H1 (cell line): Measurements from ENCODE around the gene ARHGAP5. TPM values are rescaled to one million over a fixed set of nuclear protein-coding genes. Genes with fewer than 3 reads are reported as not detected.

Experiments
- CTCF ChIA-PET: fragments of 300-600 bp; sonication (Branson Sonifier 250); formaldehyde crosslinking; loops from one replicate; lab custom pipeline; 2021; ENCODE audit not compliant: partially characterized antibody; lab: Charles Lee
- POLR2A ChIA-PET: fragments of 300-600 bp; sonication (Branson Sonifier 250); formaldehyde crosslinking; loops from one replicate; lab custom pipeline; 2021; ENCODE audit warnings: inconsistent platforms; ENCODE audit not compliant: partially characterized antibody; lab: Charles Lee
- DNase-seq, 2 experiments: peaks; one replicate each; pipeline versions ENCODE4 v3.0.0 to v3.0.0-alpha.2; 2010 to 2022; ENCODE audit warnings: low spot score in 2 of 2, low read depth in 1 of 2, mixed read lengths in 1 of 2
- FAIRE-seq: peaks from 2 replicates; lab custom pipeline; 2011; peaks lifted over from hg19 to GRCh38; lab: Jason Lieb, UNC
- H2AFZ ChIP-seq: 2 replicates; pipeline ENCODE4 v1.8.1; 2012; ENCODE audit warnings: low read length, inconsistent platforms
- H2AK5ac ChIP-seq: 2 replicates; pipeline ENCODE4 v1.6.1; 2013; ENCODE audit warnings: low read depth, low read length
- H2BK120ac ChIP-seq: replicated peaks from 2 replicates; pipeline ENCODE3; 2013; ENCODE audit warnings: low read depth, low read length, inconsistent platforms
- H2BK12ac ChIP-seq: 2 replicates; pipeline ENCODE4 v1.6.1; 2013; ENCODE audit warnings: low read depth, low read length
- H2BK15ac ChIP-seq: 2 replicates; pipeline ENCODE4 v1.6.1; 2013; ENCODE audit warnings: low read length
- H2BK20ac ChIP-seq: 2 replicates; pipeline ENCODE4 v1.6.1; 2013; ENCODE audit warnings: low read length
- H2BK5ac ChIP-seq: 2 replicates; pipeline ENCODE4 v1.6.1; 2013; ENCODE audit warnings: low read depth, low read length
- H3K14ac ChIP-seq: 2 replicates; pipeline ENCODE4 v1.6.1; 2013; ENCODE audit warnings: inconsistent platforms; ENCODE audit not compliant: insufficient read length
- H3K18ac ChIP-seq: 2 replicates; pipeline ENCODE4 v1.6.1; 2013; ENCODE audit warnings: low read length; ENCODE audit errors: extremely low read depth
- H3K23ac ChIP-seq: 2 replicates; pipeline ENCODE4 v1.6.1; 2013; ENCODE audit warnings: inconsistent platforms; ENCODE audit not compliant: insufficient read length
- H3K23me2 ChIP-seq: 2 replicates; pipeline ENCODE4 v1.6.1; 2013; ENCODE audit warnings: low read depth, low read length
- H3K27ac ChIP-seq: 2 replicates; pipeline ENCODE4 v1.6.1; 2011; ENCODE audit warnings: low read depth, low read length, inconsistent platforms
- H3K27me3 ChIP-seq, 4 experiments: replicated peaks in 1 of 4; 1 replicate in 1 of 4; 2 replicates in 3 of 4; pipeline versions ENCODE4 v1.6.1 to v1.8.1; 2011 to 2013; ENCODE audit warnings: low read length in 3 of 4, mild to moderate bottlenecking in 3 of 4, inconsistent platforms in 2 of 4, mixed read lengths in 2 of 4, moderate library complexity in 1 of 4; ENCODE audit not compliant: control insufficient read depth in 3 of 4, insufficient read depth in 3 of 4; ENCODE audit errors: extremely low read depth in 1 of 4
- H3K36me3 ChIP-seq, 4 experiments: 2 replicates each; pipeline versions ENCODE4 v1.6.1 to v1.8.1; 2011 to 2013; ENCODE audit warnings: mild to moderate bottlenecking in 4 of 4, low read length in 3 of 4, moderate library complexity in 2 of 4, control low read depth in 1 of 4, inconsistent platforms in 1 of 4; ENCODE audit not compliant: insufficient read depth in 4 of 4, control insufficient read depth in 2 of 4
- H3K4ac ChIP-seq: replicated peaks from 2 replicates; pipeline ENCODE3; 2013; ENCODE audit warnings: low read length, low read depth, mixed read lengths, inconsistent platforms; ENCODE audit not compliant: insufficient read length
- H3K4me1 ChIP-seq, 4 experiments: replicated peaks in 1 of 4; 1 replicate in 1 of 4; 2 replicates in 3 of 4; pipeline versions ENCODE4 v1.6.1 to v1.8.1; 2011 to 2013; ENCODE audit warnings: low read length in 3 of 4, inconsistent platforms in 2 of 4, mixed read lengths in 1 of 4; ENCODE audit not compliant: insufficient read depth in 4 of 4, control insufficient read depth in 3 of 4
- H3K4me2 ChIP-seq, 2 experiments: 2 replicates each; pipeline versions ENCODE4 v1.6.1 to v1.8.1; 2011 to 2013; ENCODE audit warnings: low read depth in 2 of 2, low read length in 2 of 2, control low read depth in 1 of 2, inconsistent platforms in 1 of 2, mild to moderate bottlenecking in 1 of 2; ENCODE audit not compliant: insufficient read depth in 1 of 2
- H3K4me3 ChIP-seq, 4 experiments: fragments of 200-600, 300-600 bp in 1 of 4; sonication (generic), shearing (Covaris generic), sonication (Bioruptor Twin) in 1 of 4; 2 replicates each; pipeline versions ENCODE4 v1.5.1 to v1.8.1; 2011 to 2016; ENCODE audit warnings: low read length in 4 of 4, low read depth in 3 of 4, control low read depth in 2 of 4, inconsistent platforms in 2 of 4, mild to moderate bottlenecking in 2 of 4, mixed read lengths in 1 of 4, moderate library complexity in 1 of 4; ENCODE audit not compliant: insufficient read depth in 2 of 4; ENCODE audit errors: extremely low read depth in 1 of 4
- H3K56ac ChIP-seq: replicated peaks from 2 replicates; pipeline ENCODE3; 2013; ENCODE audit warnings: low read depth, mild to moderate bottlenecking, mixed read lengths, low read length, inconsistent platforms; ENCODE audit not compliant: insufficient read length
- H3K79me1 ChIP-seq: 2 replicates; pipeline ENCODE4 v1.6.1; 2013; ENCODE audit warnings: low read depth, low read length, control low read depth
- H3K79me2 ChIP-seq, 2 experiments: 2 replicates each; pipeline versions ENCODE4 v1.6.1 to v1.8.1; 2012 to 2013; ENCODE audit warnings: low read length in 2 of 2, mild to moderate bottlenecking in 2 of 2, inconsistent platforms in 1 of 2; ENCODE audit not compliant: insufficient read depth in 2 of 2, control insufficient read depth in 1 of 2
- H3K9ac ChIP-seq, 4 experiments: replicated peaks in 1 of 4; 1 replicate in 1 of 4; 2 replicates in 3 of 4; pipeline versions ENCODE4 v1.6.1 to v1.8.1; 2011 to 2013; ENCODE audit warnings: low read depth in 3 of 4, low read length in 3 of 4, control low read depth in 2 of 4, mild to moderate bottlenecking in 2 of 4, moderate library complexity in 2 of 4, inconsistent platforms in 1 of 4; ENCODE audit errors: extremely low read depth in 1 of 4
- H3K9me3 ChIP-seq, 2 experiments: 2 replicates each; pipeline versions ENCODE4 v1.6.1 to v1.8.1; 2012 to 2013; ENCODE audit warnings: mild to moderate bottlenecking in 2 of 2, moderate library complexity in 2 of 2, control low read depth in 1 of 2, inconsistent platforms in 1 of 2, low read depth in 1 of 2, low read length in 1 of 2, mixed read lengths in 1 of 2; ENCODE audit not compliant: insufficient read depth in 2 of 2
- H4K20me1 ChIP-seq, 2 experiments: replicated peaks in 1 of 2; 2 replicates each; pipeline versions ENCODE3 to v1.8.1; 2011 to 2013; ENCODE audit warnings: inconsistent platforms in 2 of 2, low read length in 2 of 2, mild to moderate bottlenecking in 1 of 2; ENCODE audit not compliant: insufficient read depth in 2 of 2, control insufficient read depth in 1 of 2
- H4K5ac ChIP-seq: 2 replicates; pipeline ENCODE4 v1.6.1; 2013; ENCODE audit warnings: low read length, low read depth, mixed read lengths, inconsistent platforms; ENCODE audit not compliant: insufficient read length
- H4K8ac ChIP-seq: 2 replicates; pipeline ENCODE4 v1.8.0; 2013; ENCODE audit warnings: mild to moderate bottlenecking, moderate library complexity, low read length, inconsistent platforms; ENCODE audit not compliant: insufficient read depth; ENCODE audit errors: extremely low read depth
- H4K91ac ChIP-seq: replicated peaks from 2 replicates; pipeline ENCODE3; 2013; ENCODE audit warnings: low read length, mixed read lengths, inconsistent platforms; ENCODE audit not compliant: insufficient read length
- CHD1 ChIP-seq: IDR thresholded peaks from 2 replicates; pipeline ENCODE4 v1.6.1; 2012; ENCODE audit warnings: low read depth, low read length, improper control_type of control experiment
- CREB1 ChIP-seq: IDR thresholded peaks from 2 replicates; pipeline ENCODE4 v1.6.1; 2012; ENCODE audit warnings: inconsistent platforms
- CTBP2 ChIP-seq: IDR thresholded peaks from 2 replicates; pipeline ENCODE4 v1.7.0; 2011; ENCODE audit warnings: borderline replicate concordance, mild to moderate bottlenecking, moderate library complexity, mixed read lengths, low read length; ENCODE audit not compliant: insufficient read depth, insufficient read length
- EP300 ChIP-seq, 2 experiments: IDR thresholded peaks; 1 replicate in 1 of 2; 2 replicates in 1 of 2; pipeline ENCODE4 v1.6.1; 2011 to 2012; ENCODE audit warnings: low read depth in 2 of 2, low read length in 2 of 2, mild to moderate bottlenecking in 2 of 2, borderline replicate concordance in 1 of 2, inconsistent platforms in 1 of 2, moderate library complexity in 1 of 2
- EZH2 ChIP-seq: fragments of 200-600 bp; sonication (generic); IDR thresholded peaks from 2 replicates; pipeline ENCODE4 v1.7.1; 2012; ENCODE audit warnings: low read depth, mild to moderate bottlenecking, moderate library complexity, low read length, inconsistent platforms; ENCODE audit not compliant: severe bottlenecking
- HDAC2 ChIP-seq, 2 experiments: fragments of 300-600 bp in 1 of 2; sonication (generic) in 1 of 2; IDR thresholded peaks; 2 replicates each; pipeline ENCODE4 v1.6.1; 2011 to 2012; ENCODE audit warnings: low read depth in 2 of 2, low read length in 2 of 2, mild to moderate bottlenecking in 2 of 2, moderate library complexity in 2 of 2, borderline replicate concordance in 1 of 2, inconsistent platforms in 1 of 2
- HDAC6 ChIP-seq: IDR thresholded peaks from one replicate; pipeline ENCODE4 v1.7.1; 2012; ENCODE audit warnings: low read depth, mild to moderate bottlenecking, inconsistent platforms, low read length, moderate library complexity
- POU5F1 ChIP-seq: IDR thresholded peaks from 2 replicates; pipeline ENCODE4 v1.6.1; 2011; ENCODE audit warnings: low read depth, mild to moderate bottlenecking, low read length, moderate library complexity
- RNF2 ChIP-seq: fragments of 200-900, 300-1000 bp; sonication (generic); IDR thresholded peaks from 2 replicates; pipeline ENCODE4 v1.7.1; 2016; ENCODE audit warnings: borderline replicate concordance, low read depth, mild to moderate bottlenecking, antibody characterized with exemption, low read length; ENCODE audit not compliant: poor library complexity, severe bottlenecking; ENCODE audit errors: missing control alignments
- polyA plus RNA-seq, 7 experiments: library from polyadenylated mRNA; depleted of rRNA in 3 of 7; stranded (reverse) in 5 of 7; unstranded in 2 of 7; fragments of >200 nt in 5 of 7; fragments of 200-250 nt in 2 of 7; gene quantifications; 1 replicate in 5 of 7; 2 replicates in 1 of 7; 4 replicates in 1 of 7; pipeline versions ENCODE4 v1.2.1 to v1.2.3, GENCODE V29; 2011 to 2013; ENCODE audit warnings: missing spikeins in 2 of 7, mixed read lengths in 2 of 7
- total RNA-seq: library from RNA; stranded (reverse); fragmentation: NEBNext Ultra II Directional; extraction: Animal tissue kit (Norgen Biotek cat#: 25700); gene quantifications from 2 replicates; pipeline ENCODE4 v1.2.1, GENCODE V29; 2021
- TF ChIP-seq, protein P1 (sequence below): IDR thresholded peaks from 2 replicates; pipeline ENCODE4 v1.6.1; 2011; ENCODE audit warnings: low read length, improper control_type of control experiment
- TF ChIP-seq, protein P2 (sequence below): IDR thresholded peaks from 2 replicates; pipeline ENCODE4 v1.6.1; 2012; ENCODE audit warnings: low read length, inconsistent platforms

The ARHGAP5 gene
- total and polyA plus RNA-seq, 2 of the 8 experiments (the other 6 are each of a cell fraction or from before 2014, with no cell fraction given), result 7.8 to 77.3 TPM

DNA sequence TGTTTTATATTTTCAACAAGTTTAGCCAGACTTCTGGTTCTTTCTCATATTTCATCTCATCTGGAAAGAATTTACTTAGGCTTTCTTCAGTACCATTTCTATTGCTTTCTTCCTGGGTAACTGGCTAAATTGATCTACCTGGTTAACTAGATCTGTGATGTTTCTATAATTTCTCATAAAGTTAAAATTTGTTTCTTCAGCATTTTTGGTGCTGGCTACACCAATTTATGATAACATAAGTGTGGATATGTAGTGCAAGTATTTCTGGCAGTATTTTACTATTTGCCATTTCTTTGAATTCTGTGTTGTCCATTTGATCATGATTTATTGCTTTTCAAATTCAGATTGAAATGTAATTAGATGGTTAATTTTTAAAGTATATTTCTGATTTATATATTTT, 25.9 kb downstream of the ARHGAP5 start:
- Histone ChIP-seq H4K5ac (no peak overlapping the region), H4K8ac (no peak overlapping the region), H2BK20ac (no peak overlapping the region), H2AFZ (no peak overlapping the region), H3K4me1 (0 out of 7 replicates have a peak, but pooled peaks cover 0 to 3% (median 0%) of the 10 kb centered on the region in 4 experiments), H3K18ac (no peak overlapping the region), H3K23me2 (no peaks in the 10 kb centered on the region), H3K14ac (no peak overlapping the region), H3K27me3 (no peaks in the 10 kb centered on the region), H3K4ac (no peak overlapping the region), H2BK120ac (no peak overlapping the region), H3K79me2 (peaks cover 0 to 93% of the 10 kb centered on the region in 2 experiments; a peak in 2 of 4 replicates), H3K56ac (no peak overlapping the region), H3K9ac (no peak overlapping the region), H4K20me1 (peaks cover 0 to 2% of the 10 kb centered on the region in 2 experiments), H3K9me3 (no peaks in the 10 kb centered on the region), H2BK12ac (no peak overlapping the region), H4K91ac (no peak overlapping the region), H2BK5ac (no peak overlapping the region), H3K23ac (no peak overlapping the region), H3K79me1 (peaks cover 4% of the 10 kb centered on the region; the same call in 1 of the 2 replicates), H3K27ac (no peak overlapping the region), H3K4me2 (no peak overlapping the region), H3K36me3 (no peaks in the 10 kb centered on the region; a peak in 1 of 8 replicates), H2AK5ac (no peak overlapping the region), H3K4me3 (no peak overlapping the region), H2BK15ac (no peak overlapping the region)
- ChIA-PET POLR2A (no interaction called here), CTCF (no interaction called here)
- no peak for FAIRE-seq
- no peak for DNase-seq
- TF ChIP-seq CTBP2 (no peak), RNF2 (no peak), CHD1 (no peak), CREB1 (no peak), HDAC6 (no peak), HDAC2 (IDR thresholded peaks at IDR 0.05; ENCODE audit: borderline replicate concordance in 1 of 2, low read depth in 2 of 2, low read length in 2 of 2) (no peak), POU5F1 (no peak), EZH2 (no peak), EP300 (IDR thresholded peaks at IDR 0.05; ENCODE audit: borderline replicate concordance in 1 of 2, low read depth in 2 of 2, low read length in 2 of 2) (no peak)
- TF ChIP-seq, protein P1, sequence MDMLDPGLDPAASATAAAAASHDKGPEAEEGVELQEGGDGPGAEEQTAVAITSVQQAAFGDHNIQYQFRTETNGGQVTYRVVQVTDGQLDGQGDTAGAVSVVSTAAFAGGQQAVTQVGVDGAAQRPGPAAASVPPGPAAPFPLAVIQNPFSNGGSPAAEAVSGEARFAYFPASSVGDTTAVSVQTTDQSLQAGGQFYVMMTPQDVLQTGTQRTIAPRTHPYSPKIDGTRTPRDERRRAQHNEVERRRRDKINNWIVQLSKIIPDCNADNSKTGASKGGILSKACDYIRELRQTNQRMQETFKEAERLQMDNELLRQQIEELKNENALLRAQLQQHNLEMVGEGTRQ, result no peak
- TF ChIP-seq, protein P2, sequence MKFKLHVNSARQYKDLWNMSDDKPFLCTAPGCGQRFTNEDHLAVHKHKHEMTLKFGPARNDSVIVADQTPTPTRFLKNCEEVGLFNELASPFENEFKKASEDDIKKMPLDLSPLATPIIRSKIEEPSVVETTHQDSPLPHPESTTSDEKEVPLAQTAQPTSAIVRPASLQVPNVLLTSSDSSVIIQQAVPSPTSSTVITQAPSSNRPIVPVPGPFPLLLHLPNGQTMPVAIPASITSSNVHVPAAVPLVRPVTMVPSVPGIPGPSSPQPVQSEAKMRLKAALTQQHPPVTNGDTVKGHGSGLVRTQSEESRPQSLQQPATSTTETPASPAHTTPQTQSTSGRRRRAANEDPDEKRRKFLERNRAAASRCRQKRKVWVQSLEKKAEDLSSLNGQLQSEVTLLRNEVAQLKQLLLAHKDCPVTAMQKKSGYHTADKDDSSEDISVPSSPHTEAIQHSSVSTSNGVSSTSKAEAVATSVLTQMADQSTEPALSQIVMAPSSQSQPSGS, result no peak
